BLaER1 (cell line): ENCODE data around the gene GIMAP4.
"Not testable (repeated sequence)": the region's sequence is repeated elsewhere in the genome, so short reads cannot be mapped to it uniquely, and the experiment has no call there.

Source experiments
- H3K27ac ChIP-seq: shearing (Covaris generic); formaldehyde crosslinking; 2 replicates; pipeline ENCODE4 v1.8.1; 2022
- H3K27me3 ChIP-seq: shearing (Covaris generic); formaldehyde crosslinking; 2 replicates; pipeline ENCODE4 v1.8.1; 2022
- H3K36me3 ChIP-seq: shearing (Covaris generic); formaldehyde crosslinking; 2 replicates; pipeline ENCODE4 v1.8.1; 2022
- H3K4me1 ChIP-seq: shearing (Covaris generic); formaldehyde crosslinking; 2 replicates; pipeline ENCODE4 v1.8.1; 2022
- H3K4me2 ChIP-seq: shearing (Covaris generic); formaldehyde crosslinking; 2 replicates; pipeline ENCODE4 v1.8.1; 2022
- H3K4me3 ChIP-seq: shearing (Covaris generic); formaldehyde crosslinking; 2 replicates; pipeline ENCODE4 v1.8.1; 2022
- H3K9ac ChIP-seq: shearing (Covaris generic); formaldehyde crosslinking; 2 replicates; pipeline ENCODE4 v1.8.1; 2022
- H3K9me3 ChIP-seq: shearing (Covaris generic); formaldehyde crosslinking; 2 replicates; pipeline ENCODE4 v1.8.1; 2022
- H4K20me1 ChIP-seq: shearing (Covaris generic); formaldehyde crosslinking; 2 replicates; pipeline ENCODE4 v1.8.1; 2022
- Cebpa-rat ChIP-seq: shearing (Covaris generic); IDR thresholded peaks from 2 replicates; pipeline ENCODE4 v1.8.1; 2022

Gene GIMAP4

GRCh38 chr7:150580638-150581394 is 13.6 kb downstream of the GIMAP4 start:
- TF ChIP-seq Cebpa-rat, result no peak
- H4K20me1 ChIP-seq, result no peaks in the 10 kb centered on the region
- no peak overlapping the region for H3K4me3 ChIP-seq
- no peak overlapping the region for H3K27ac ChIP-seq
- no peaks in the 10 kb centered on the region for H3K36me3 ChIP-seq
- H3K4me2 ChIP-seq, result no peak overlapping the region
- no peaks in the 10 kb centered on the region for H3K4me1 ChIP-seq
- H3K9me3 ChIP-seq, result peaks cover 15% of the 10 kb centered on the region; the same call in 1 of the 2 replicates
- no peak overlapping the region for H3K9ac ChIP-seq
- no peaks in the 10 kb centered on the region for H3K27me3 ChIP-seq

GRCh38 chr7:150585199-150585598 is 18.0 kb downstream of the GIMAP4 start:
- Histone ChIP-seq H3K9me3 (peaks cover 12% of the 10 kb centered on the region; the same call in 1 of the 2 replicates), H3K27me3 (no peaks in the 10 kb centered on the region), H3K27ac (no peak overlapping the region), H3K4me2 (no peak overlapping the region), H3K9ac (no peak overlapping the region), H3K36me3 (no peaks in the 10 kb centered on the region), H4K20me1 (no peaks in the 10 kb centered on the region), H3K4me3 (no peak overlapping the region), H3K4me1 (peaks cover 7% of the 10 kb centered on the region)
- TF ChIP-seq Cebpa-rat, result no peak

GRCh38 chr7:150586068-150586784 is 19.0 kb downstream of the GIMAP4 start:
- Histone ChIP-seq H3K4me3 (no peak overlapping the region), H3K36me3 (no peaks in the 10 kb centered on the region), H3K4me1 (peaks cover 7% of the 10 kb centered on the region), H3K27me3 (no peaks in the 10 kb centered on the region), H3K9ac (no peak overlapping the region), H3K27ac (no peak overlapping the region), H3K4me2 (no peak overlapping the region), H3K9me3 (peaks cover 7% of the 10 kb centered on the region), H4K20me1 (no peaks in the 10 kb centered on the region)
- no peak for TF ChIP-seq Cebpa-rat

- H3K9ac ChIP-seq, result no peak overlapping the region
- H3K9me3 ChIP-seq, result peaks cover 10% of the 10 kb centered on the region
- no peak overlapping the region for H3K4me2 ChIP-seq
- H3K4me3 ChIP-seq, result no peak overlapping the region
- peaks cover 7% of the 10 kb centered on the region for H3K4me1 ChIP-seq
- no peaks in the 10 kb centered on the region for H3K36me3 ChIP-seq
- H3K27me3 ChIP-seq, result no peaks in the 10 kb centered on the region
- H4K20me1 ChIP-seq, result no peaks in the 10 kb centered on the region
- no peak overlapping the region for H3K27ac ChIP-seq
- TF ChIP-seq Cebpa-rat, result no peak
Observed at GRCh38 chr7:150586785-150587152, 19.6 kb downstream of the GIMAP4 start.

- TF ChIP-seq Cebpa-rat, result no peak
- Histone ChIP-seq H3K4me2 (no peak overlapping the region), H3K9ac (no peak overlapping the region), H4K20me1 (no peaks in the 10 kb centered on the region), H3K4me1 (peaks cover 7% of the 10 kb centered on the region), H3K36me3 (no peaks in the 10 kb centered on the region), H3K27ac (no peak overlapping the region), H3K27me3 (no peaks in the 10 kb centered on the region), H3K9me3 (peaks cover 18% of the 10 kb centered on the region), H3K4me3 (no peak overlapping the region)
Observed at GRCh38 chr7:150587551-150587950, 20.4 kb downstream of the GIMAP4 start.

- no peaks in the 10 kb centered on the region for H3K36me3 ChIP-seq
- H3K27ac ChIP-seq, result no peak overlapping the region
- H4K20me1 ChIP-seq, result no peaks in the 10 kb centered on the region
- no peak for TF ChIP-seq Cebpa-rat
- H3K4me1 ChIP-seq, result no peaks in the 10 kb centered on the region
- H3K9ac ChIP-seq, result no peak overlapping the region
- no peak overlapping the region for H3K4me2 ChIP-seq
- H3K27me3 ChIP-seq, result no peaks in the 10 kb centered on the region
- no peak overlapping the region for H3K4me3 ChIP-seq
- peaks cover 58% of the 10 kb centered on the region for H3K9me3 ChIP-seq
Observed at GRCh38 chr7:150594805-150595204, 27.6 kb downstream of the GIMAP4 start.

GRCh38 chr7:150595361-150595760 is 28.2 kb downstream of the GIMAP4 start:
- Histone ChIP-seq H3K4me2 (no peak overlapping the region), H3K36me3 (no peaks in the 10 kb centered on the region), H3K4me1 (no peaks in the 10 kb centered on the region), H3K4me3 (no peak overlapping the region), H3K27me3 (no peaks in the 10 kb centered on the region), H3K9ac (no peak overlapping the region), H3K27ac (no peak overlapping the region), H4K20me1 (no peaks in the 10 kb centered on the region), H3K9me3 (peaks cover 58% of the 10 kb centered on the region)
- TF ChIP-seq Cebpa-rat, result no peak

- not testable (repeated sequence) for H3K27me3 ChIP-seq, H3K4me3 ChIP-seq, H3K27ac ChIP-seq, H3K36me3 ChIP-seq, H4K20me1 ChIP-seq, H3K4me2 ChIP-seq, H3K4me1 ChIP-seq, H3K9ac ChIP-seq
- H3K9me3 ChIP-seq, result peaks cover 20% of the 10 kb centered on the region
Observed at GRCh38 chr7:150603600-150603999, 36.4 kb downstream of the GIMAP4 start.

GRCh38 chr7:150610233-150610632 is 43.0 kb downstream of the GIMAP4 start:
- H3K27me3 ChIP-seq, result no peaks in the 10 kb centered on the region
- peaks cover 13% of the 10 kb centered on the region; the same call in 1 of the 2 replicates for H3K9me3 ChIP-seq
- H3K9ac ChIP-seq, result no peak overlapping the region
- no peak overlapping the region for H3K27ac ChIP-seq
- H3K4me3 ChIP-seq, result no peak overlapping the region
- no peak for TF ChIP-seq Cebpa-rat
- H3K4me1 ChIP-seq, result no peaks in the 10 kb centered on the region
- no peaks in the 10 kb centered on the region for H4K20me1 ChIP-seq
- no peak overlapping the region for H3K4me2 ChIP-seq
- no peaks in the 10 kb centered on the region for H3K36me3 ChIP-seq

GRCh38 chr7:150612925-150613324 is 45.7 kb downstream of the GIMAP4 start:
- H3K4me1 ChIP-seq, result no peaks in the 10 kb centered on the region
- H3K4me3 ChIP-seq, result no peak overlapping the region
- no peaks in the 10 kb centered on the region for H3K9me3 ChIP-seq
- no peak overlapping the region for H3K9ac ChIP-seq
- H3K4me2 ChIP-seq, result no peak overlapping the region
- no peaks in the 10 kb centered on the region for H3K27me3 ChIP-seq
- H3K36me3 ChIP-seq, result no peaks in the 10 kb centered on the region
- no peak overlapping the region for H3K27ac ChIP-seq
- no peaks in the 10 kb centered on the region for H4K20me1 ChIP-seq
- no peak for TF ChIP-seq Cebpa-rat
